Epidermal melanocyte (primary cell): ENCODE data around the gene STARD4.

Source experiments
- DNase-seq: peaks from one replicate; pipeline ENCODE4 v3.0.0; 2011; ENCODE audit warnings: low spot score; ENCODE audit not compliant: insufficient read length

STARD4 gene, protein sequence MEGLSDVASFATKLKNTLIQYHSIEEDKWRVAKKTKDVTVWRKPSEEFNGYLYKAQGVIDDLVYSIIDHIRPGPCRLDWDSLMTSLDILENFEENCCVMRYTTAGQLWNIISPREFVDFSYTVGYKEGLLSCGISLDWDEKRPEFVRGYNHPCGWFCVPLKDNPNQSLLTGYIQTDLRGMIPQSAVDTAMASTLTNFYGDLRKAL

DNA sequence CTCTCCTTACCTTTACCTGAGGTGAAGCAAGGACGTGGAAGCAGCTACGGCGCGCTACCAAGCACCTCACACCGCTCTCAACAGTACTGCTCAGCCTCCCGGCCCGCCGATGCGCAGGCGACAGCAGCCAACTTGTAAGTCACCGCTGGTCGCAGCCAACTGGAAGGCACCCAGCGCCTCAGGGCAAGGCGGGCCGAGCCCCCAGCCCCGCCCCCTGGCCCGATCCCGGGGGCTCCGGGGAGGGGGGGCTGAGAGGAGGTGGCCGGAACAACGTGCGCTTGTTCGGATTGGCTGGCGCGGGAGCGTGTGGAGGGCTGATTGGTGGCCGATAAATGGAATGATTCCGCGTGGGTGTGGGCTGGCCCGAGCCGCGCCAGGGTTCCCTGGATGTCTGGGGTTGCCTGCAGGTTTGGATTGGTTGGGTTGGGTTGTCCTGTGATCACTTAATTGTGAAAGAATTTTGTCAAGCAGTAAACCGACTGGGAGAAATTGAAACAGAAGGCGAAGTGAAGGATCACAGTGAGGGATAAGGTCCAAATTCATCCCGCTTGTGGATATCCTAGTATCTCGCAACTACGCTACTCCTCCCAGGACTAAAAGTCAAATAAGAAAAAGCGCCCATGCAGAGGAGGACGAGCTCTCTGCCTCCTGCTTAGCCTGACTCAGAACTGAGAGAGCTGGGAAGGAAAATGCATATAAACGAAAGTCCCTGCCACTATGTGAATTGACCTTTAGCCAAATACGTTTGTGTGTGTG, at the start of gene STARD4:
Gene STARD4, minus strand, starts transcription at position 161 of the 756 bp plus-strand sequence. CDS start 5,102 bp downstream, outside the sequence.
- peak; percentile 80 for DNase-seq

DNA sequence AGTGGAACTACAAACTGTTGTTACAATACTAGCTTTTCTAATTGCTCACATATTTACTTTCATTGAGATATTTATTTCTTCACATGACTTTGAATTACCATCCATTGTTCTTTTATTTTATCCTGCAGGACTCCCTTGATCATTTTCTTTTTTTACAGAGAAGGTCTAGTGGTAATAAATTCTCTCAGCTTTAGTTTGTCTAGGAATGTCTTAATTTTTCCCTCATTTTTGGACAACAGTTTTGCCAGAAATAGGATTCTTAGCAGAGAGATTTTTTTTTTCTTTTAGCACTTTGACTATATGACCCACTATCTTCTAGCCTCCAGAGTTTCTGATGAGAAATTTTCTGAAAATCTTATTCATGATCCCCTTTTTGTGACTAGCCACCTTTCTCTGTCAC, 47.3 kb upstream of the STARD4 start:
- no peak for DNase-seq

DNA sequence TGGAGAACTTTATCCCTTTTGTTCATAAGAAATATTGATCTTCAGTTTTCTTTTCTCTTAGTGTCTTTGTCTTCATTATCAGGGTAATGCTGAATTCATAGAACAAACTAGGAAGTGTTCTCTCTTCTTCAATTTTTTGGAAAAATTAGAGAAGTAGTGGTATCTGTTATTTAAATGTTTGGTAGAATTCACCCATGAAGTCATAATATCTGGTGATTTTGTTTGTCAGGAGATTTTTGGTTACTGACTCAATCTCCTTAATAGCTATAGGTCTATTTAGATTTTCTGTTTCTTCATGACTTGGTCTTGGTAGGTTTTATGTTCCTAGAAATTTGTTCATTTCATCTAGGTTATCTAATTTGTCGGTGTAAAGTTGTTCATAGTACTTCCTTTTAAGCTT, 45.4 kb upstream of the STARD4 start:
- no peak for DNase-seq

DNA sequence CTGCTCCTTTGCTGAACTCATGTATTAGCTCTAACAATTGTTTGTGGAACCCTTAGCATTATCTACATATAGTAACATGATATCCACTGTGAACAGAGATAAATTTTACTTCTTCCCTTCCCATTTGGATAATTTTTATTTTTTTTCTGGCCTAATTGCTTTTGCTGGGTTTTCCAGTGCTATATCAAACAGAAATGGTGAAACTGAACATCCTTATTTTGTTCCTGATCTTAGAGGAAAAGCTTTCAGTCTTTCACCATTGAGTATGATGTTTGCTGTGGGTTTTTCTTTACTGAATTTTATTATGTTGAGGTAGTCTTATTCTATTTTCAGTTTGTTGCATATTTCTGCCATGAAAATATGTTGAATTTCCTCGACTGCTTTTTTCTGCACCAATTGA, 44.8 kb upstream of the STARD4 start:
- no peak for DNase-seq

DNA sequence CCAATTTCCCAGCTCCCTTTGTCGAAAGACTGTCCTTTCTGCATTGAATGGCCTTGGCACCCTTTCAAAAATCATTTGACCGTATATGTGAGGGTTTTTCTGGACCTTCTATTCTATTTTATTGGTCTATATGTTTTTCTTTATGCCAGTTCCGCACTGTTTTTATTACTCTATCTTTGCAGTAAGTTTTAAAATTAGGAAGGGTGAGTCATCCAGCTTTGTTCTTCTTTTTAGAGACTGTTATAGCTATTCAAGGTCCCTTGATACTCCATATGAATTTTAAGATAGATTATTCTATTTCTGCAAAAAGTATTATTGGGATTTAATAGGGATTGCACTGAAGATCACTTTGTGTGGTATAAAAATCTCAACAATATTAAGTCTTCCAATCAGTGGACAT, 44.2 kb upstream of the STARD4 start:
- no peak for DNase-seq

DNA sequence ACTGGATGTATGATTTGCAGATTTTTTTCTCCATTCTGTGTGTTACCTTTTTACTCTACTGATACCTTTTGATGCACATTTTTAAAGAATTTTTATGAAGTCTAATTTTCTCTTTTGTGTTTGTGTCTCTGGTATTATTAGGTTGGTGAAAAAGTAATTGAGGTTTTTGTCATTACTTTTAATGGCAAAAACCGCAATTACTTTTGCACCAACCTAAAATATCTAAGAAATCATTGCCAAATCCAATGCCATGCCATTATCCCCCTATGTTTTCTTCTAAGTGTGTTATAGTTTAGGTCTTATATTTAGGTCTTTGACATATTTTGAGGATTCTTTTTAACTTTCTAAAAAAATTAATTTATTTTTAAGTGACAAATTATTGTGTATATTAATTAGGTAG, 43.4 kb upstream of the STARD4 start:
- no peak for DNase-seq

DNA sequence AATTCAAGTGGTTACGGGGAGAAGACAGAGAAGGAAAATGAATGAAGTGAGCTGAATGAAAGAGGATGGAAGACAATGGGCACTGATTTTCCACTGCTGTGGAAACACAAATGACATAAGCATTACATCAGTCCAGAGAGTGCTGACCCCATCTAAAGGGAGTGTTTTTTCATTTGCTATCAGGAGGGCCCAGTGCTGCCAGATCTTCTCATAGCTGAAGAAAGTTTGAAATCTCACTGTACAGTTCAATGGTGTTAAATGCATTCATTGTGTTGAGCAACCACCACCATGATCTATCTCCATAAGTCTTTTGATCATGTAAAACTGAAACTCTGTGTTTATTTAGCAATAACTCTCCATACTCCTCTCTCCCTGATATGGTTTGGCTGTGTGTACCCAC, 41.5 kb upstream of the STARD4 start:
- DNase-seq, result no peak

DNA sequence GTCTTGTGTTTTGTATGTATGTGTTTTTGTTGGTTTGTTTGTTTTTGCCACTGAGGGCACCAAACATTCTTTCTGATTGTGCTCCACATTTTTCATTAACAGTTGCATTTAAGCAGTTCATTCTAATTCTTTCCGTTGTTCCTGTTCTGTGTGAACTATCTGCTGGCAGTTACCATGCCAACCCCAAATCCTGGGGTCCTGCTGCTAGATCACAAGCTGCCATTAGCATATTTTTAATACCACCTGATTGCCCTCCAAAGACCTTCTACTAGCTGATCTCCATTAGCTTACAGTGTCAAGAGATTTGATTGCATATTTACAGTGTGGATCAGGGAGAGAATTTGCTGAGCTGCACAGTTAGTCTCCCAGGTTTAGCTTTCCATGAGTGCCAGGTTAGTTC, 40.6 kb upstream of the STARD4 start:
- no peak for DNase-seq

DNA sequence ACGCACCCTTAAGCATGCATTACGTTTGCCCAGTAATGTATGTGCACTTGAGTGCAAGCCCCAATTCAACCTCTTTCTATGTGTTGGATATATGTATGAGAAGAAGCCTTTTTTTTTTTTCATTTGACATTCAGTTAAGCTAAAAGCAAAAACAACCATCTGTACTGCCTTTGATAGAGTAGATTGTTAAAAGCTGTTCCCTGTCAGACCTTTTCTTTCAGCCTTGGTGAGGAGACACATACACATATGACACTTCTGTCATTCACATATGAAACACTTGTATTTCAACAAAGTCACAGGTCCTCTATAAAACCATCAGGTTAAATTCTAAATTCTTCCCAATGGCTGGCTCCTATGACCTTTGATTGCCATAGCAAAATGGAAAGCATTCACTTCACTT, 40.2 kb upstream of the STARD4 start:
- no peak for DNase-seq

DNA sequence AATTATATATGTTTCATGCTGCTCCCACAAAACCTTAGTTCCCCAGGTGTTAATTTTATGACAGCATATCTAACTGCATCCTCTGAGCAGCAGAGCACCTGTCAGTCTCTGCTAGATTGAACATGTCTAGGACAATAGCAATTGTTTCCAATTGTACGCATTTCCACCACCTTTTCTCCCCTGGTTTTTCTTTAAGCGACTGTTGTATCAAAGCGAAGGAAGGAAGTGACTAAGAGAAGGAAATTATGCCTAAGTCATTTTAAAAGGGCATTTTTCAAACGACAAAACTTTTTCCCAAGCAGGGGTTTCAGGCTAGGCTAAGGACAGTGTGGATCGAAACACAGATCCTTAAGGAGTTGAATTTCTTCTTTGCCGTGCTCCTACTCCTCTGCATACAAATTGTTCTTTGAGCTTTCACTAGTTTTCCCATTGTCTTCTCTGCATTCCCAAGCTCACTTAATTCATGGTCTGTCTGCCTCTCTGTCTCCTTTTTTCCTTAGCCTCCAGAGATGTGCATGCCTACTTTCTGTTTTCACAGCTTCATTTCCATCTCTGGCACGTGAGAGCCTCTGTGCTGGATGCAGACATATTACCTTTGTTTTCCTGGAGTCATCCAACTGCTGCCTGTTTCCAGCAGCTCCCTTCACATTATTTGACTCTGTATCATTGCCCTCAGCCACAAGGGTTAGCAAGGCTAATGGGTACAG, 39.4 kb upstream of the STARD4 start:
- DNase-seq, result no peak

DNA sequence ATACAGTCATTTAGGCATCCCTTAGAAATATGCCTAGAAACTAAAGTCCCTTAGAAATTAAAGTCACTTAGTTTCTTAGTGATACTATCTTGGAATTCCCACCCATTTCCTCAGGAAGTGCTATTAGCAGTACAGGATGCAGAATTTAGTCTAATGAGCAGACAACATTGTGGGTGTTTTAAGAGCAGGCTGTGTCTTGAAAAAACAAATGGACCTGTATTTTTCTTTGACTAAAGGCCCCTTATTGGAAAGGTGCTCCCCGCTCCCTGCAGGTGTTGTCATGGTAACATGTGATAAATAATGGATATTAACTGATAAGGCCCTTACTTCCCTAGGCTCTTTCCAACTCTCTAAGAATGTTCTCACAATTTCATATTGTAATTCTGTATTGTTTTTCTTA, 38.8 kb upstream of the STARD4 start:
- DNase-seq, result no peak

DNA sequence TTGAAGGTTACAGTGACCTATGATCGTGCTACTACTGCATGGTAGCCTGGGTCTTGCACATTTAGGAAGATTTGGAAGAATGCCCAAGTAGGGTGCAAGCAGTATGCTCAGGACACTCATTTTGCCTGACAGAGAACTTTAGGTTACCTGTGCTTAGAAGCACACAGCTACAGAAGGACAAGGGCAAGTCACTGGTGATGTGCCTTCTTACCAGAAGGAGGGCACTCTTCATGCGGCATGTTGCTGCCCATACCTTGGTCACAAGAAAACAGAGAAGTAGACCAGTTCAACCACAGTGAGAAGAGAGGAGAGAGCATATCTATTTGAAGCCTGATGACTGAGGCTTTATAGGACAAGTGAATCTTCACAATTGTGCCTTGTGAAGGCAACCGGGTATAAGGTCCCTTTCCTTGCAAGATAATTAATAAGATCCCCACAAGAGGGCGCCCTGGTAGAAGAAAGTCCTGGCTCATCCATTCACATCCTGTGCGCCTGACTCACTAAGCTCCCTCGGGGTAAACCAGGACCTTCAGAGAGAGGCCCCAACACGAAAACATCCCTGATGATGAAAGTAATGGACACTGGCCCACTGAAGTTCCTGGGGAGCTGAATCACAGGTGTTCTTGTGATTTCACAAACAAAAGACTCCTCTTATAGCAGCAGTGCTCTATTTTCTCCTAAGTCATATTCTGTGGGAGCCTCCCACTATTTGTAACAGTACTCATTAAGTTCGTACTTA, 38.1 kb upstream of the STARD4 start:
- DNase-seq, result peak; percentile 86

DNA sequence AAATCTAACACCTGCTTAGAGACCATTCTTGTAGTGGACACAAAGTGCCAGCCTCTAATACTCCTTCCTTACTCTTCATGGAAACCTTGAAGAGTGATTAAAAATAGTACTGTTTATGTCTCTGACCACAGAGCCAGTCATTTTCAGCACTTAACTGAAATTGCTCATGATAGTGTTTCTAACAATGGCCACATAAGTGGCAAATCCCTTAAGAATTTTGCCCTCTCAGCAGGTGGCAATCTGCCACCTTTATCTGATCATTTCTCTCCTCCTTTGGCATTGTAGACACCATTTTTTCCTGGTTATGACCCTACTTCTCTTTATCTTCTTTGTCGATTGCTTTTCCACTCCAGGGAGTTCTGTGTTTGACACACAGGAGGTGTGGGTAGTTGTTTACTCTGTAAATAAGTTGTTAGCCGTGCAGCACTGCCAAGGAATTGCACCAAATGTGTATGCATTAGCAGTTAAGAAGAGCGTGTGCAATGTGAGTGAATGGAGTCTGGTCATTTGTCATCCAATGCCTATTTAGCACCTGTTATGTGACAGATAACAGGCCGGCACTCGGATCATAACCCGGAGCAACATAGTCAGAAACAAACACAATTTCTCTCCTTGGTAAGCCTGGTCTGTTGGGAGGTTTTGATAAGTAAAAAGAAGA, 36.8 kb upstream of the STARD4 start:
- DNase-seq, result no peak

DNA sequence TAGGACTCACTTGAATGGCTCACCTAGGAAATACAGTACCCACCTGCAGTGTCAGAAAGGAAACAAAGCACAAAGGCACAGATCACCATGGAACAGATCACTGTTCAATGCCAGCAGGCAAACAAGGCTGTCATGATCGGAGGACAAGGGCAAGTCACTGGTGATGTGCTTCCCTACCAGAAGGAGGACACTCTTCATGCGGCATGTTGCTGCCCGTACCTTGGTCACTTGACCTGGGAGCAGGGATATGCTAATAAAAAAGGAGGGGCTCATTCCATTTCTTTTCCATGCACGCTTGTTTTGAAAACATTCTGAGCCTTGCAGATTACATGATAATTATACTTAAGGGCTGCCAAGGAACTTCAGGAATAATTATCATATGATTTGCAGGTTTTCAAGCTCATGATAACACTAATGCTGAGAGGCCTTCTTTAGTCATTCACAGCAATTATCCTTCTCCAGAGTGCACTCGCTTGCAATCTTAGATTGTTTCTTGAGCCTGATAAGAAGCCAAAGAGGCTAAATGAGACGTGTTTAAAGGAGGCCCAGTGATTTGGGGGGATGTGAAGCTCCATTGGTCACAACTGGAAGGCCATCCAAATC, 36.1 kb upstream of the STARD4 start:
- DNase-seq, result no peak

DNA sequence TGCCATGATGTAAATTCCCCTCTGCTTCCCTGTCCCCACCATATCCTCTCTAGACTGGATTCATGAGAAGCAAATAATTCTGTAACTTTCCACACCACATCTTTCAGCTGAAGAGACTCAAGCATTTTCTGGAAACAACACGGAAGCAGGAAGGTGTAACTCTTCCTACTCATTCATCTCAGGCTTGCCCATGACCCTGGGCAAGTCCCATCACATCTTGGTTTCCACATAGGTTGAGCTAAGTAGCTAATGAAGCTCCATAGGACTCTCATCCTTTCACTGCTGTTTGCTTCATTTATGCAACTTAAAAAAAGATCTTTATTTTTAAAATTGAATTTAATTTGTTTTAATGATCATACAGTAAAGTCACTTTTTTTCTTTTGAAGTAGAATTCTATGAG, 32.7 kb upstream of the STARD4 start:
- DNase-seq, result no peak

DNA sequence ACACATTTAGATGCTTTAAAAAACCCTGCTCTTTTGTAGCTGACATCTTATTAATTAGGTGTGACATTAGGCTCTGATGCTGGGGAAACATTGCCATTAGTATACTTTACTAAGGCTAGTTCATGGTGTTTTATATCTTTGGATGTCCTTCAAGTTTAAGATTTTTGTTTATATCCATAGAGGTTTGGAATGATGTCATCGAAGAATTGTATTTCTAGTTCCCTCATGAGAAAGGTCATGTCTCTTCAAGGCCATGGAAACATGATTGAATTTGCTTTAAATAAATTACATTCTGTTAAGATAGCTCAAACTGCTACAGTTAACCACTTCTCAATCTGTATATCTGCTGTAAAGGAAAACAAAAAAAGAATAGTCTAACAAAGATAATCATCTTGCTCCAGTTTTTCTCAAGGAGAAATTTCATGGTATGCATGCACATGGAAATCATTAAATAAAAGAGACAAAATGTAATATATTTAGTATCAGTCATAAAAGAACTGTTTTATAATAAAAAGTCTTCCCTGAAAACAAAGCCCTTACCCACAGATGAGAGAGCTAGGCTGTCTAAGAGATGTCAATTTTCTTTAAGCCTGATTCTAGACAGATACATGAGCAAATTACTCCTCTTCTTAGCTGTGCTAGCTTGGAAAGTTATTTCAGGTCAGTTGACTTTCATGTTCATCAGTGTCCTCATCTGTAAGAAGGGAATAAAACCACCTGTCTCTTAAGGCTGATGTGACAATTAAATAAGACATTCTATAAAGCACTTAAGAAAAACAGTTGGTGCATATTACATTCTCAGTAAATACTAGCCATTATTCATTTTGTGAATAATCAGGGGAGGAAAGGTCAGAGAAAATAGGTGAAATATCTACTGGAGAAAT, 25.0 kb upstream of the STARD4 start:
- no peak for DNase-seq

DNA sequence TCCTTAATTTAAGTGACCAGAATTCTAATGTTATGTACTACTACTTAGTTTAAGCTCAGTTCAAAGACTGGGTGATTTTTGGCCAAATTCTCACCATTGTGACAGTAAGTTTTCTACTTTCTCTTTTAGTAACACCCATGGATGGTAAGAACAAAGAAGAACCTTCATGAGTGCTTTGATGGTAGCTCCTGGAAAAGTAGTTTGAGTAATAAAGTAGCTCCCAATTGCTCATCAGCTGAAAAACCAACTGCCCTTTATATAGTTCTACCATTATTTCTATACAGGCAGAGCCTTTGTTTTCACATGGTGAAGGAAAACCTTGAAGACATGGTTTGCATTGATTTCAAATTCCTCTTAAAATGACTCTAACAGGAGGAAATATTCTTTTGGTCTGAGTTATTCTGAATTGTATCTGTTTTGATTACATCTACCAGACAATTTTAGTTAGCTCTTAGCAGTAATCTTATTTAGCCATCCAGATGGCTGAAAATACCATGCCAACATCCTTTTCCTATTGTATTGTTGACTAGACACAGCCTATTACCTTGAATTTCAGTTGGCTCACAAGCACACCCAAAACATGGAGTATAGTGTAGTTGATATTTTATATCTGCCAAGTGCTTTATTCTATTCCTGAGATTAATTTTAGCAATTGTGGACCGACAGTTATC, 23.7 kb upstream of the STARD4 start:
- no peak for DNase-seq

DNA sequence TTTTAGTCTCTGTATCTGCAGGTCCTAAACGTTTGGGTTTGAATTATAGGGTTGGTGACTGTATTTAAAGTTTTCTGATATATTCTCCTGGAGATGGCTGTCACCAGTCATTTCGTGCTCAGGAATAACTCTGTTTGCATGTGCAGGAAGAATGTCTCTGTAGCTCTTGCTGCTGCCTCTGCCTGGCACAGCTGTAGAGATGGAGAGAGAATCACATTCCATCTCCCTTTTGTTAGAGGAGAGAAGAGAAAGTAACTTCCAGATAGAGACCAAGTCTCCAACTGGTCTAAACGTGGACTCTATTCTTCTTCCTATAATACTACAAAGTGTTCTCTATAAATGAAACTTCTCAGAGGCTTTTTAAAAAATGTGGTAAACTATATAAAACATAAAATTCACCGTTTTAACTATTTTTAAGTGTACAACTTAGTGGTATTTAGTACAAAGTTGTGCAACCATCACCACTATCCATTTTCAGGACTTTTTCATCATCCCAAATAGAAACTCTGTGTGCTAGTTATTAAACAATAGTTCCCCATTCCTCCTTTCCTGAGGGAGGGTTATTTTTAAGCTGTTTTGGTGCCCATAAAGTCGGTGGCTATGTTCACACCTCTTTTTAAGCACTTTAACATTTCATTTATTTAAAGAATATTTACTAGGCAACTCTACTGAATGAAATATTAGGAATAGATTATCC, 20.7 kb upstream of the STARD4 start:
- DNase-seq, result no peak

DNA sequence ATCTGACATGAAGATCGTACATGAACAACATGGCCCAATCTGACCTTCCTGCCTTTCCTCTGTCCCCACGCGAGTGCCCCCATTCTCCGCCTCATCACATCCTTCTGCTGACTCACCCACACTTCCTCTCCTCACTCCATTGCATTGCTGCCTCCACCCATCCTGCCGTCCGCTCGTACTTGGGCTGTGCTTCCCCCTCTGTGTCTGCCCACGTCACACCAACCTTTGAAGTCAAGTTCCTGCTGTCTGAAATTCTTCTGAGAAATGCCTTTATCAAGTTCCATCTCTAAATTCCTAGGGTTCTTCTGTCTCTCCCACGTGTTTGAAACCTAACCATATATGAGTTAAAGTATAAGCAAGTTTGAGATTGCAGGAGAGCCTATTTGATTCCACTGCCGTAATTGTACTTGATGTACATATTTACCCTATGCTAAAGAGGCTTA, 18.0 kb upstream of the STARD4 start:
- no peak for DNase-seq
